Panc1 (cell line): ENCODE data around the gene FBXO42. TPM values are rescaled to one million over a fixed set of nuclear protein-coding genes. Genes with fewer than 3 reads are reported as not detected.
A peak's percentile ranks its signal among the peaks of the same experiment; 100 is the strongest.

Source experiments
- ATAC-seq: fragments of 200-7000 bp; cut with Tn5 transposase; 2 replicates; pipeline ENCODE4 v1.9.1; 2020; ENCODE audit warnings: mild to moderate bottlenecking, moderate library complexity
- BruUV-seq: library from RNA; stranded (reverse); fragments of 400-500 nt; replicated peaks from 2 replicates; lab custom pipeline; 2021; lab: Mats Ljungman, UMichigan
- CTCF ChIA-PET: fragments of 300-600 bp; sonication (Branson Sonifier 250); formaldehyde crosslinking; loops from one replicate; lab custom pipeline; 2022; ENCODE audit warnings: antibody characterized with exemption; lab: Charles Lee
- POLR2A ChIA-PET: fragments of 300-600 bp; sonication (Branson Sonifier 250); formaldehyde crosslinking; loops from one replicate; lab custom pipeline; 2022; ENCODE audit warnings: antibody characterized with exemption; lab: Charles Lee
- DNase-seq: peaks from one replicate; pipeline ENCODE4 v3.0.0-alpha.2; 2010; ENCODE audit warnings: low read depth, low spot score
- H3K27ac ChIP-seq: 2 replicates; pipeline ENCODE4 v1.5.1; 2011; ENCODE audit warnings: mild to moderate bottlenecking, low read length, inconsistent platforms
- H3K27me3 ChIP-seq: fragments of 200-500 bp; sonication (Bioruptor generic); 2 replicates; pipeline ENCODE4 v1.6.0; 2014; ENCODE audit warnings: low read length, inconsistent platforms; ENCODE audit not compliant: control insufficient read depth, insufficient read depth
- H3K36me3 ChIP-seq: fragments of 200-500 bp; sonication (Bioruptor generic); 2 replicates; pipeline ENCODE4 v1.5.1; 2014; ENCODE audit warnings: inconsistent platforms, mild to moderate bottlenecking, low read length, moderate library complexity; ENCODE audit not compliant: control insufficient read depth, insufficient read depth
- H3K4me1 ChIP-seq: 2 replicates; pipeline ENCODE4 v1.5.1; 2011; ENCODE audit warnings: inconsistent platforms, mild to moderate bottlenecking, low read length, moderate library complexity; ENCODE audit not compliant: control insufficient read depth, insufficient read depth
- H3K4me3 ChIP-seq, 2 experiments: 2 replicates each; pipeline ENCODE4 v1.5.1; 2011 to 2012; ENCODE audit warnings: low read depth in 2 of 2, low read length in 2 of 2, mild to moderate bottlenecking in 2 of 2, inconsistent platforms in 1 of 2, moderate library complexity in 1 of 2
- H3K9me3 ChIP-seq: fragments of 200-500 bp; sonication (Bioruptor generic); 2 replicates; pipeline ENCODE4 v1.5.1; 2014; ENCODE audit warnings: low read depth, mild to moderate bottlenecking, inconsistent platforms, low read length, moderate library complexity; ENCODE audit not compliant: control insufficient read depth, insufficient read depth
- POLR2AphosphoS5 ChIP-seq: IDR thresholded peaks from 2 replicates; pipeline ENCODE4 v1.6.1; 2012; ENCODE audit warnings: mild to moderate bottlenecking, low read depth, low read length, moderate library complexity
- SIN3A ChIP-seq: IDR thresholded peaks from 2 replicates; pipeline ENCODE4 v1.6.1; 2012; ENCODE audit warnings: low read depth, mild to moderate bottlenecking, low read length, moderate library complexity, borderline replicate concordance; ENCODE audit not compliant: insufficient read depth
- TCF7L2 ChIP-seq: IDR thresholded peaks from 2 replicates; pipeline ENCODE4 v1.6.1; 2011; ENCODE audit warnings: mild to moderate bottlenecking, low read depth, low read length, inconsistent platforms
- in situ Hi-C: cut with HindIII; loops from 2 replicates; pipeline ENCODE4 v1.10.0; 2016; ENCODE audit warnings: low sequenced_read_pairs, low pct_unique_long_range_greater_than_20kb
- intact Hi-C: fragments of 100-400 bp; cut with micrococcal nuclease; formaldehyde crosslinking; loops from one replicate; pipeline ENCODE4 v1.10.0; 2022; ENCODE audit not compliant: unreplicated experiment
- total RNA-seq: library from RNA; stranded (reverse); gene quantifications from one replicate; pipeline ENCODE4 v1.2.1, GENCODE V29; 2021; ENCODE audit not compliant: unreplicated experiment
- TF ChIP-seq, protein P1 (sequence below), 2 experiments: IDR thresholded peaks; 2 replicates each; pipeline ENCODE4 v1.6.1; 2011 to 2012; ENCODE audit warnings: low read depth in 2 of 2, control low read depth in 1 of 2, low read length in 1 of 2, mild to moderate bottlenecking in 1 of 2, moderate library complexity in 1 of 2; ENCODE audit not compliant: insufficient read depth in 1 of 2
- TF ChIP-seq, protein P2 (sequence below): fragments of 450-650 bp; IDR thresholded peaks from 2 replicates; pipeline ENCODE4 v1.5.1; 2017; ENCODE audit warnings: mild to moderate bottlenecking

Gene FBXO42
- total RNA-seq, 1 experiment from 2014 or later = 25.7 TPM

GRCh38 chr1:16375521-16376340 is 23.5 kb upstream of the FBXO42 start:
- ChIA-PET POLR2A (interaction anchor here (0.6 to 0.8 kb wide), 2 partner anchors 24 to 85 kb away, joined by 3 to 9 read pairs; partner anchors contain the start of gene FBXO42), CTCF (interaction anchor here (0.6 to 1.1 kb wide), 2 partner anchors 12 to 303 kb away, joined by 3 read pairs; no protein-coding TSS in a partner anchor)
- no peaks in the 10 kb centered on the region for H3K27me3 ChIP-seq
- DNase-seq (no peak), ATAC-seq (peak; percentile 71)
- H3K9me3 ChIP-seq = no peaks in the 10 kb centered on the region
- H3K36me3 ChIP-seq = no peaks in the 10 kb centered on the region
- intact Hi-C loops = no loop called here
- H3K27ac ChIP-seq = peak overlapping the region; percentile 77
- in situ Hi-C loops = no loop called here
- no peak for TF ChIP-seq SIN3A
- TF ChIP-seq, protein P1, sequence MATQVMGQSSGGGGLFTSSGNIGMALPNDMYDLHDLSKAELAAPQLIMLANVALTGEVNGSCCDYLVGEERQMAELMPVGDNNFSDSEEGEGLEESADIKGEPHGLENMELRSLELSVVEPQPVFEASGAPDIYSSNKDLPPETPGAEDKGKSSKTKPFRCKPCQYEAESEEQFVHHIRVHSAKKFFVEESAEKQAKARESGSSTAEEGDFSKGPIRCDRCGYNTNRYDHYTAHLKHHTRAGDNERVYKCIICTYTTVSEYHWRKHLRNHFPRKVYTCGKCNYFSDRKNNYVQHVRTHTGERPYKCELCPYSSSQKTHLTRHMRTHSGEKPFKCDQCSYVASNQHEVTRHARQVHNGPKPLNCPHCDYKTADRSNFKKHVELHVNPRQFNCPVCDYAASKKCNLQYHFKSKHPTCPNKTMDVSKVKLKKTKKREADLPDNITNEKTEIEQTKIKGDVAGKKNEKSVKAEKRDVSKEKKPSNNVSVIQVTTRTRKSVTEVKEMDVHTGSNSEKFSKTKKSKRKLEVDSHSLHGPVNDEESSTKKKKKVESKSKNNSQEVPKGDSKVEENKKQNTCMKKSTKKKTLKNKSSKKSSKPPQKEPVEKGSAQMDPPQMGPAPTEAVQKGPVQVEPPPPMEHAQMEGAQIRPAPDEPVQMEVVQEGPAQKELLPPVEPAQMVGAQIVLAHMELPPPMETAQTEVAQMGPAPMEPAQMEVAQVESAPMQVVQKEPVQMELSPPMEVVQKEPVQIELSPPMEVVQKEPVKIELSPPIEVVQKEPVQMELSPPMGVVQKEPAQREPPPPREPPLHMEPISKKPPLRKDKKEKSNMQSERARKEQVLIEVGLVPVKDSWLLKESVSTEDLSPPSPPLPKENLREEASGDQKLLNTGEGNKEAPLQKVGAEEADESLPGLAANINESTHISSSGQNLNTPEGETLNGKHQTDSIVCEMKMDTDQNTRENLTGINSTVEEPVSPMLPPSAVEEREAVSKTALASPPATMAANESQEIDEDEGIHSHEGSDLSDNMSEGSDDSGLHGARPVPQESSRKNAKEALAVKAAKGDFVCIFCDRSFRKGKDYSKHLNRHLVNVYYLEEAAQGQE (IDR thresholded peaks at IDR 0.05; ENCODE audit: insufficient read depth in 1 of 2, low read depth in 2 of 2, low read length in 1 of 2) = no peak
- TF ChIP-seq POLR2AphosphoS5 = no peak
- TF ChIP-seq, protein P2, sequence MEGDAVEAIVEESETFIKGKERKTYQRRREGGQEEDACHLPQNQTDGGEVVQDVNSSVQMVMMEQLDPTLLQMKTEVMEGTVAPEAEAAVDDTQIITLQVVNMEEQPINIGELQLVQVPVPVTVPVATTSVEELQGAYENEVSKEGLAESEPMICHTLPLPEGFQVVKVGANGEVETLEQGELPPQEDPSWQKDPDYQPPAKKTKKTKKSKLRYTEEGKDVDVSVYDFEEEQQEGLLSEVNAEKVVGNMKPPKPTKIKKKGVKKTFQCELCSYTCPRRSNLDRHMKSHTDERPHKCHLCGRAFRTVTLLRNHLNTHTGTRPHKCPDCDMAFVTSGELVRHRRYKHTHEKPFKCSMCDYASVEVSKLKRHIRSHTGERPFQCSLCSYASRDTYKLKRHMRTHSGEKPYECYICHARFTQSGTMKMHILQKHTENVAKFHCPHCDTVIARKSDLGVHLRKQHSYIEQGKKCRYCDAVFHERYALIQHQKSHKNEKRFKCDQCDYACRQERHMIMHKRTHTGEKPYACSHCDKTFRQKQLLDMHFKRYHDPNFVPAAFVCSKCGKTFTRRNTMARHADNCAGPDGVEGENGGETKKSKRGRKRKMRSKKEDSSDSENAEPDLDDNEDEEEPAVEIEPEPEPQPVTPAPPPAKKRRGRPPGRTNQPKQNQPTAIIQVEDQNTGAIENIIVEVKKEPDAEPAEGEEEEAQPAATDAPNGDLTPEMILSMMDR = no peak
- TF ChIP-seq TCF7L2 = no peak; the same call in 1 of the 2 replicates
- H3K4me3 ChIP-seq = 0 out of 4 replicates have a peak overlapping the region, but pooled peaks of 1 of the 2 experiments have one; percentile 9
- BruUV-seq = TSS peak; percentile 4
- peaks cover 74% of the 10 kb centered on the region for H3K4me1 ChIP-seq

- no TSS peak for BruUV-seq
- peak overlapping the region; percentile 77 for H3K27ac ChIP-seq
- in situ Hi-C loops = no loop called here
Measured at GRCh38 chr1:16374266-16374665, 22.0 kb upstream of the FBXO42 start.

More at GRCh38 chr1:16374266-16374665, 22.0 kb upstream of the FBXO42 start:
- ATAC-seq (no peak), DNase-seq (no peak)
- ChIA-PET POLR2A (interaction anchor here (0.7 kb wide), 1 partner anchor 116 kb away, joined by 3 read pairs; no protein-coding TSS in a partner anchor), CTCF (no interaction called here)
- H3K36me3 ChIP-seq = no peaks in the 10 kb centered on the region
- intact Hi-C loops = no loop called here
- peaks cover 76% of the 10 kb centered on the region for H3K4me1 ChIP-seq
- TF ChIP-seq, protein P1 (IDR thresholded peaks at IDR 0.05; ENCODE audit: insufficient read depth in 1 of 2, low read depth in 2 of 2, low read length in 1 of 2) = no peak
- TF ChIP-seq POLR2AphosphoS5 = no peak
- no peak for TF ChIP-seq SIN3A
- H3K9me3 ChIP-seq = no peaks in the 10 kb centered on the region
- H3K27me3 ChIP-seq = no peaks in the 10 kb centered on the region
- no peak overlapping the region for H3K4me3 ChIP-seq
